HepG2 (cell line): ENCODE results near the gene PRXL2B. TPM values are rescaled to one million over a fixed set of nuclear protein-coding genes. Genes with fewer than 3 reads are reported as not detected.

Source experiments
- ATAC-seq: fragments of 200-7000 bp; cut with Tn5 transposase; 3 replicates; pipeline ENCODE4 v1.9.1; 2020; ENCODE audit warnings: mild to moderate bottlenecking, moderate library complexity
- BruUV-seq: library from RNA; stranded (reverse); fragments of 400-500 nt; replicated peaks from 2 replicates; lab custom pipeline; 2021; lab: Mats Ljungman, UMichigan
- CTCF ChIA-PET: fragments of 300-600 bp; formaldehyde crosslinking; extraction: SDS; loops from one replicate; lab custom pipeline; 2021; ENCODE audit warnings: low total read pairs, inconsistent platforms, low intra/inter-chr PET ratio; lab: Yijun Ruan, JAX
- POLR2A ChIA-PET: fragments of 350-600 bp; sonication (Branson Sonifier 250); formaldehyde crosslinking; loops from one replicate; lab custom pipeline; 2020; ENCODE audit warnings: antibody characterized with exemption, inconsistent platforms; lab: Yijun Ruan, JAX
- DNase-seq: peaks from one replicate; pipeline ENCODE4 v3.0.0-alpha.2; 2015; ENCODE audit warnings: low spot score
- FAIRE-seq: peaks from 3 replicates; lab custom pipeline; 2011; peaks lifted over from hg19 to GRCh38; lab: Jason Lieb, UNC
- H2AFZ ChIP-seq: one replicate; pipeline ENCODE4 v1.6.1; 2011; ENCODE audit warnings: low read length, inconsistent platforms
- H3K27ac ChIP-seq: fragments of 300-600 bp; 3 replicates; pipeline ENCODE4 v1.8.0; 2011; ENCODE audit warnings: mixed run types, mild to moderate bottlenecking, mixed read lengths, low read length, inconsistent platforms; ENCODE audit not compliant: insufficient read depth; ENCODE audit errors: extremely low read length
- H3K27me3 ChIP-seq, 2 experiments: fragments of 200-600 bp in 1 of 2; 2 replicates in 1 of 2; 3 replicates in 1 of 2; pipeline versions ENCODE4 v1.6.0 to v1.8.0; 2011; ENCODE audit warnings: low read length in 2 of 2, mild to moderate bottlenecking in 2 of 2, moderate library complexity in 2 of 2, inconsistent platforms in 1 of 2; ENCODE audit not compliant: insufficient read depth in 2 of 2, control insufficient read depth in 1 of 2
- H3K36me3 ChIP-seq, 2 experiments: fragments of 200-600 bp in 1 of 2; replicated peaks in 1 of 2; 2 replicates in 1 of 2; 3 replicates in 1 of 2; pipeline versions ENCODE4 v1.5.1 to v1.8.0; 2011; ENCODE audit warnings: low read length in 2 of 2, inconsistent platforms in 1 of 2; ENCODE audit not compliant: insufficient read depth in 2 of 2, control insufficient read depth in 1 of 2
- H3K4me1 ChIP-seq: 2 replicates; pipeline ENCODE4 v1.5.1; 2012; ENCODE audit warnings: low read length, inconsistent platforms; ENCODE audit not compliant: insufficient read depth
- H3K4me2 ChIP-seq: 2 replicates; pipeline ENCODE4 v1.6.0; 2011; ENCODE audit warnings: low read depth, low read length, inconsistent platforms
- H3K4me3 ChIP-seq, 3 experiments: fragments of 200-600 bp in 1 of 3; sonication (generic), shearing (Covaris generic) in 1 of 3; replicated peaks in 1 of 3; 2 replicates each; pipeline ENCODE4 v1.5.1; 2011 to 2016; ENCODE audit warnings: low read length in 3 of 3, inconsistent platforms in 2 of 3, low read depth in 2 of 3, mild to moderate bottlenecking in 2 of 3, control low read depth in 1 of 3, mixed read lengths in 1 of 3; ENCODE audit not compliant: insufficient read depth in 1 of 3
- H3K79me2 ChIP-seq: one replicate; pipeline ENCODE4 v1.6.1; 2011; ENCODE audit warnings: low read length, inconsistent platforms; ENCODE audit not compliant: insufficient read depth
- H3K9ac ChIP-seq: 2 replicates; pipeline ENCODE4 v1.6.0; 2011; ENCODE audit warnings: mild to moderate bottlenecking, low read depth, low read length, inconsistent platforms; ENCODE audit not compliant: insufficient read depth
- H3K9me3 ChIP-seq: 2 replicates; pipeline ENCODE4 v1.5.1; 2012; ENCODE audit warnings: mild to moderate bottlenecking, low read length
- H4K20me1 ChIP-seq: 2 replicates; pipeline ENCODE4 v1.6.0; 2011; ENCODE audit warnings: inconsistent platforms, mild to moderate bottlenecking, low read length, moderate library complexity; ENCODE audit not compliant: insufficient read depth
- BHLHE40 ChIP-seq: IDR thresholded peaks from 2 replicates; pipeline ENCODE4 v1.6.1; 2011; ENCODE audit warnings: low read length, improper control_type of control experiment
- DR1 ChIP-seq: sonication (generic); formaldehyde crosslinking; IDR thresholded peaks from 2 replicates; pipeline ENCODE4 v1.8.0; 2021; ENCODE audit warnings: mild to moderate bottlenecking, missing genetic modification reagents, inconsistent platforms
- KDM2A ChIP-seq: sonication (generic); formaldehyde crosslinking; IDR thresholded peaks from 2 replicates; pipeline ENCODE4 v1.4.0; 2020; ENCODE audit warnings: low read depth, missing genetic modification reagents, borderline replicate concordance
- ZNF280B ChIP-seq: sonication (generic); formaldehyde crosslinking; IDR thresholded peaks from 2 replicates; pipeline ENCODE4 v1.5.0; 2020; ENCODE audit warnings: missing genetic modification reagents, mild to moderate bottlenecking, borderline replicate concordance
- WGBS: methylation state at CpG from one replicate; pipeline ENCODE4 v1.1.6; 2017; ENCODE audit warnings: low lambda C conversion rate; 5-methylcytosine and 5-hydroxymethylcytosine counted together
- in situ Hi-C: cut with HindIII; loops from 2 replicates; pipeline ENCODE4 v1.10.0; 2017; ENCODE audit warnings: low pct_unique_long_range_greater_than_20kb; ENCODE audit not compliant: extremely low pct_ligation_motif_present
- intact Hi-C: fragments of 100-400 bp; cut with micrococcal nuclease; formaldehyde crosslinking; loops from one replicate; pipeline ENCODE4 v1.10.0; 2022; ENCODE audit not compliant: unreplicated experiment
- polyA plus RNA-seq, 8 experiments: library from polyadenylated mRNA; depleted of rRNA in 3 of 8; stranded (reverse) in 7 of 8; unstranded in 1 of 8; fragments of >200 nt; fragmentation: Illumina TruSeq in 4 of 8; extraction: Trizol in 4 of 8; gene quantifications; 2 replicates each; pipeline versions ENCODE4 v1.2.1 to v1.2.3, GENCODE V29; 2011 to 2016; ENCODE audit warnings: low read depth in 4 of 8, missing spikeins in 1 of 8, mixed read lengths in 1 of 8; ENCODE audit not compliant: insufficient read depth in 1 of 8
- total RNA-seq, 5 experiments: library from RNA; depleted of rRNA; stranded (reverse); fragments of >200 nt; fragmentation: Illumina TruSeq; extraction: Trizol; gene quantifications; 2 replicates each; pipeline ENCODE4 v1.2.3, GENCODE V29; 2016; ENCODE audit warnings: low read depth in 1 of 5

The PRXL2B gene
- total and polyA plus RNA-seq, 2 of the 13 experiments (the other 11 are each of a cell fraction or from before 2014, with no cell fraction given), result 16.8 to 22.1 TPM

GRCh38 chr1:2553871-2554620, 32.5 kb upstream of the PRXL2B start:
- TF ChIP-seq KDM2A (CRISPR knock-in tag) (0 out of 2 replicates have a peak, but pooled peaks have one; percentile 32), BHLHE40 (no peak), ZNF280B (0 out of 2 replicates have a peak, but pooled peaks have one; percentile 18), DR1 (CRISPR knock-in tag) (no peak)
- WGBS, result 59% methylated on average over 24 of the region's 30 CpGs
- intact Hi-C loops (no loop called here), in situ Hi-C loops (no loop called here)
- Histone ChIP-seq H3K27ac (no peak overlapping the region), H3K4me3 (no peak overlapping the region), H3K9me3 (no peaks in the 10 kb centered on the region), H3K27me3 (no peaks in the 10 kb centered on the region; a peak in 1 of 5 replicates), H3K79me2 (no peaks in the 10 kb centered on the region), H2AFZ (no peak overlapping the region), H3K9ac (no peak overlapping the region), H3K4me2 (no peak overlapping the region), H3K4me1 (peaks cover 48% of the 10 kb centered on the region), H3K36me3 (no peaks in the 10 kb centered on the region), H4K20me1 (0 out of 2 replicates have a peak, but pooled peaks cover 4% of the 10 kb centered on the region)
- no TSS peak for BruUV-seq
- no peak for FAIRE-seq
- ATAC-seq, result no peak
- ChIA-PET CTCF (interaction anchor here (1.1 kb wide), 1 partner anchor 25 kb away, joined by 3 read pairs; no protein-coding TSS in a partner anchor), POLR2A (no interaction called here)
- DNase-seq, result no peak
